Stimulated activated CD4-positive, alpha-beta T cell treated with anti-CD3 and anti-CD28 coated beads, Interleukin-2, amount 100 ng/mL, for 48 hours (primary cell): ENCODE measurements around the gene NHLH1.

Experiments
- DNase-seq, 2 donors: peaks; one replicate each; pipeline ENCODE4 v3.0.0-alpha.2; 2020

The NHLH1 gene

GRCh38 chr1:160414881-160415280 lies 48.0 kb downstream of the NHLH1 start:
- no peak for DNase-seq

- no peak for DNase-seq
Observed at GRCh38 chr1:160415696-160416290, 48.9 kb downstream of the NHLH1 start.

DNA sequence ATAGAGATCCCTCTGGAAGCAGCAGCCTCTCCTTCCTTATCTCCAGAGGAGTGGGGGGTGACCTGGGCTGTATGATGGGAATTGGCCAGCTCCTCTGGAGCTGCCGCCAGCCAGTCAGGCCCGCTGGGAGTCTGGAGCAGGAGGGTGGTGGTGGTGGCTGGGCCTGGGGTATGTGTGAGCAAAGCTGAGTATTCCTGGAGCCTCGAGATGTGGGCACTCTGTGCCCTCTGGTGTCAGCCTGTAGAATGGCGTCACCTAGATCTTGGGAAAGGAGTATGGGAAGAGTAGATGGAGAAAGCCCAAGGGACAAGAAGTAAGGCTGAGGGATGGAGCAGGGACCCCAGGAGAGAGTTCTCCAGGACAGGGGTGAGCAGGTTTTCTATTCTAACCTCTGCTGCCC lies 49.5 kb downstream of the NHLH1 start:
- DNase-seq, result no peak

- DNase-seq, result no peak
Observed at GRCh38 chr1:160418483-160418882, 51.6 kb downstream of the NHLH1 start.

DNA sequence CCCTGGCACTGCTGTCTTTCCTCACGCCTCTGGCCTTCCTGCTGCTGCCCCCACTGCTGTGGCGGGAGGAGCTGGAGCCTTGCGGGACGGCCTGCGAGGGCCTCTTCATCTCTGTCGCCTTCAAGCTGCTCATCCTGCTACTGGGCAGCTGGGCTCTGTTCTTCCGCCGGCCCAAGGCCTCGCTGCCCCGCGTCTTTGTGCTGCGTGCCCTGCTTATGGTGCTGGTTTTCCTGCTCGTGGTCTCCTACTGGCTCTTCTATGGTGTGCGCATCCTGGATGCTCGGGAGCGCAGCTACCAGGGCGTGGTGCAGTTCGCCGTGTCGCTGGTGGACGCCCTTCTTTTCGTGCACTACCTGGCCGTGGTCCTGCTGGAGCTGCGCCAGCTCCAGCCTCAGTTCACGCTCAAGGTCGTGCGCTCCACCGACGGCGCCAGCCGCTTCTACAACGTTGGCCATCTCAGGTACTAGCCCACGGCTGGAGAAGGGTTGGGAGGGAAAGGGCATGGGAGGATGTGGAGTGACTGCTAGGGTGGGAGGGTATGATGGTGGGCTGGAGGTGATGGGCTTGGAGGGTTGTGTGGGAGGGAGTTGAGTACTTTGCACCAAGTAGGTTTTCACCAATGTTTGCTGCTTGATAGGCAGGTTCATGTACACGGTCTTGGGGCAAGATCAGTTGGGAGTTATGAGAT lies 52.4 kb downstream of the NHLH1 start:
- DNase-seq, result no peak

DNA sequence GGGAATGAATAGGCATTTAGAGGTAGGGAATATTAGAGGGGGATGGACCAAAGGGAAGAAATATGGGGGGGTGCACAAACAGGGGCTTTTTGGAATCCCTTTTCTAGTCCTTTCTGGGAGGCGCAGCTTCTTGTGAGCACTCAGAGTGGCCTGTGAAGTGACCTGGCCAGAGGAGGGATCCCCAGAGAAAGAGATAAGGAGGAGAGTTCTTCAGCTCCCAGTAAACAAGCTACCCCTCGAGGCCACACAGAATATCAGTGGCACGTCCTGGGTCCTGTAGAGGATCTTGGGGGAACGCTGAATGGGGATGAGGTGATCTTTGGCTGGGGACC lies 52.9 kb downstream of the NHLH1 start:
- DNase-seq, result no peak

DNA sequence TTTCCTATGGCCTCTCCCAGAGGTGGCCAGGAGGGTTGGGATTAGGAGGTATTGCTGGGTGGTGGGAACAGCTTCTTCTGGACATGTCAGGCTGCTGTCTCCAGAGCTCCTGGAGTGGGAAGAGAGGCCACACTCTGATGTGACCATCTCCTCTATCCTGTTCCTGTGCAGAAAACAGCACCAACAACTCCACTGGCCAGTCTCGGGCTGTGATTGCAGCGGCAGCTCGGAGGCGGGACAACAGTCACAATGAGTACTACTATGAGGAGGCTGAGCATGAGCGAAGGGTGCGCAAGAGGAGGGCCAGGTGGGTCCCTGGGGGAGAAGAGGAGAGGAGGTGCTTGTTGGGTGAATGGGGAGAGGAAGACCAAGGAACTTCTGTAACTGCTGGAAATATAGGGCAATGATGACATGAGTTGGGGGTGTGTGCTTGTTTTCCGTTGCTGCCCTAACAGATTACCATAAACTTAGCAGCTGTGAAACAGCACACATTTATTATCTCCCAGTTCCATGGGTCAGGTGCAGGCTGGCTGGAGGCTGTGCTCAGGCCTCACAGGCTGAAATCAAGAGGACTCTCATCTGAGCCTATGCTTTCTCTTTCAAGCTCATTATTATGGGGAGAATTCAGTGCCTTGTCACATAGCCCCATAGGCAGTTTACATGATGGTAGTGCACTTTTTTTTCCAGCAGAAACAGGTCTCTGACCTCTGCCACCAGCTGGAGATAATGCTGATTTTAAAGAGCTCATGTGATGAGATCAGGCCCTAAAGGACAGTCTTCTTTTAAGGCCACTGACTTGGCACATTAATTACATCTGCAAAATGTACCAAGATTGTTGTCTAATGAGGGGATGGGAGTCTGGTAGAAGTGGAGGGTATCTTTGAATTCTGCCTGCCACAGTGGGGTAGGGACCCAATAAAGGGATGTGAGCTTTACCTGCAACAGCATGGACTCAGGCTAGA lies 54.3 kb downstream of the NHLH1 start:
- no peak for DNase-seq

DNA sequence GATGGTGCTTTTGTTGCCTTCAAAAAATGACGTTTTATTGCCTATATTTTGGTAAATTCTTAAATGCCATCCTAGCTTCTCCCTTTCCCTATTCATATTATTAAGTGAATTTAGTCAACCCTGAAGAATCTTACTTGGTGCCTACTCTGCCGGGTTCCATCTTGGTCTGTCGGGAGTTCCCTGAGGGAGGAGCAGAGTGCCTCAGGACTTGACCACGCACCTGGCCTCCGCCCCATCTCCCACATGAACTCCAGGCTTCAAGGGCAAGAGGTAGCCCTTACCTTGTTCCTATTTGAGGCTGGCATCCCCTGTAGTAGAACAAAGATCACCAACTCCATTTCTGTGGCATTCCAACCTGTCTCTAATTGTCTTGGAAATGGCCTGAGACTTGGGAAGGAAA lies 55.0 kb downstream of the NHLH1 start:
- DNase-seq, result no peak
